MM.1S (cell line): Measurements from ENCODE around the gene RBMS3.

ENCODE experiments used
- EZH2 ChIP-seq: fragments of 300-600 bp; sonication (generic); optimal IDR thresholded peaks from 2 replicates; pipeline ENCODE3; 2017; ENCODE audit warnings: low read depth, mild to moderate bottlenecking, antibody characterized with exemption, low read length, mixed read lengths
- TF ChIP-seq, protein P1 (sequence below): fragments of 300-600 bp; sonication (generic); IDR thresholded peaks from 2 replicates; pipeline ENCODE4 v1.5.1; 2016; ENCODE audit warnings: antibody characterized with exemption, low read length, mixed read lengths

DNA sequence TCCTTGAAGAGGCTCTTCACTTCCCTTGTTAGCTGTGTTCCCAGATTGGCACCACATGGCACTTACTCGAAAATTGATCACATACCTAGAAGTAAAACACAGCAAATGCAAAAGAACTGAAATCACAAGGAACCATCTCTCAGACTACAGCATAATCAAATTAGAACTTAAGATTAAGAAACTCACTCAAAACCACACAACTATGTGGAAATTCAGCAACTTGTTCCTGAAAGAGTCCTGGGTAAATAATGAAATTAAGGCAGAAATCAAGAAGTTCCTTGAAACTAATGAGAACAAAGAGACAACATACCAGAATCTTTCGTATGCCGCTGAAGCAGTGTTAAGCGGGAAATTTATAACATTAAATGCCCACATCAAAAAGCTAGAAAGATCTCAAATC lies 759.3 kb downstream of the RBMS3 start:
- TF ChIP-seq, protein P1, sequence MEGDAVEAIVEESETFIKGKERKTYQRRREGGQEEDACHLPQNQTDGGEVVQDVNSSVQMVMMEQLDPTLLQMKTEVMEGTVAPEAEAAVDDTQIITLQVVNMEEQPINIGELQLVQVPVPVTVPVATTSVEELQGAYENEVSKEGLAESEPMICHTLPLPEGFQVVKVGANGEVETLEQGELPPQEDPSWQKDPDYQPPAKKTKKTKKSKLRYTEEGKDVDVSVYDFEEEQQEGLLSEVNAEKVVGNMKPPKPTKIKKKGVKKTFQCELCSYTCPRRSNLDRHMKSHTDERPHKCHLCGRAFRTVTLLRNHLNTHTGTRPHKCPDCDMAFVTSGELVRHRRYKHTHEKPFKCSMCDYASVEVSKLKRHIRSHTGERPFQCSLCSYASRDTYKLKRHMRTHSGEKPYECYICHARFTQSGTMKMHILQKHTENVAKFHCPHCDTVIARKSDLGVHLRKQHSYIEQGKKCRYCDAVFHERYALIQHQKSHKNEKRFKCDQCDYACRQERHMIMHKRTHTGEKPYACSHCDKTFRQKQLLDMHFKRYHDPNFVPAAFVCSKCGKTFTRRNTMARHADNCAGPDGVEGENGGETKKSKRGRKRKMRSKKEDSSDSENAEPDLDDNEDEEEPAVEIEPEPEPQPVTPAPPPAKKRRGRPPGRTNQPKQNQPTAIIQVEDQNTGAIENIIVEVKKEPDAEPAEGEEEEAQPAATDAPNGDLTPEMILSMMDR: no peak
- TF ChIP-seq EZH2: no peak
